CD14-positive monocyte (primary cell): ENCODE results near the gene CISTR. TPM values are rescaled to one million over a fixed set of nuclear protein-coding genes. Genes with fewer than 3 reads are reported as not detected.

Experiments used
- DNase-seq, 3 donors: peaks; one replicate each; pipeline ENCODE4 v3.0.0-alpha.2; 2011 to 2022
- H2AFZ ChIP-seq: 2 replicates; pipeline ENCODE4 v1.6.0; 2012; ENCODE audit warnings: mild to moderate bottlenecking, low read depth, low read length, inconsistent platforms; ENCODE audit not compliant: insufficient read depth, poor library complexity, severe bottlenecking
- H3K27ac ChIP-seq, 2 donors: 1 replicate in 1 of 2; 2 replicates in 1 of 2; pipeline ENCODE4 v1.5.1; 2012 to 2013; ENCODE audit warnings: low read length in 2 of 2, control low read depth in 1 of 2, inconsistent platforms in 1 of 2, low read depth in 1 of 2, mild to moderate bottlenecking in 1 of 2
- H3K27me3 ChIP-seq, 2 donors: one replicate each; pipeline versions ENCODE4 v1.6.0 to v1.6.1; 2011 to 2013; ENCODE audit warnings: low read length in 2 of 2; ENCODE audit not compliant: control insufficient read depth in 2 of 2, insufficient read depth in 2 of 2
- H3K36me3 ChIP-seq, 2 donors: replicated peaks in 1 of 2; 1 replicate in 1 of 2; 2 replicates in 1 of 2; pipeline versions ENCODE4 v1.5.1 to v1.6.1; 2012 to 2013; ENCODE audit warnings: low read length in 2 of 2, control low read depth in 1 of 2, inconsistent platforms in 1 of 2, mild to moderate bottlenecking in 1 of 2; ENCODE audit not compliant: insufficient read depth in 2 of 2, control insufficient read depth in 1 of 2
- H3K4me1 ChIP-seq, 2 donors: 1 replicate in 1 of 2; 2 replicates in 1 of 2; pipeline versions ENCODE4 v1.5.1 to v1.6.1; 2012 to 2013; ENCODE audit warnings: low read length in 2 of 2, control low read depth in 1 of 2, inconsistent platforms in 1 of 2, mild to moderate bottlenecking in 1 of 2, moderate library complexity in 1 of 2; ENCODE audit not compliant: insufficient read depth in 2 of 2, control insufficient read depth in 1 of 2
- H3K4me2 ChIP-seq: replicated peaks from 2 replicates; pipeline ENCODE3; 2012; ENCODE audit warnings: low read length, moderate library complexity, mild to moderate bottlenecking; ENCODE audit not compliant: poor library complexity, severe bottlenecking; ENCODE audit errors: extremely low read depth
- H3K4me3 ChIP-seq, 3 experiments: fragments of 200-600 bp in 1 of 3; sonication (generic) in 1 of 3; replicated peaks in 1 of 3; 1 replicate in 2 of 3; 2 replicates in 1 of 3; pipeline ENCODE4 v1.5.1; 2011 to 2013; ENCODE audit warnings: low read length in 3 of 3, mild to moderate bottlenecking in 3 of 3, control low read depth in 2 of 3, low read depth in 2 of 3, inconsistent platforms in 1 of 3, moderate library complexity in 1 of 3
- H3K79me2 ChIP-seq: 2 replicates; pipeline ENCODE4 v1.6.0; 2012; ENCODE audit warnings: mild to moderate bottlenecking, control low read depth, inconsistent platforms, low read length, moderate library complexity; ENCODE audit not compliant: insufficient read depth
- H3K9ac ChIP-seq: 2 replicates; pipeline ENCODE4 v1.6.0; 2017; ENCODE audit warnings: low read length, mild to moderate bottlenecking; ENCODE audit not compliant: insufficient read depth, poor library complexity, severe bottlenecking
- H3K9me3 ChIP-seq, 2 donors: replicated peaks in 1 of 2; 1 replicate in 1 of 2; 2 replicates in 1 of 2; pipeline versions ENCODE4 v1.5.1 to v1.6.1; 2012 to 2013; ENCODE audit warnings: low read length in 2 of 2, control low read depth in 1 of 2; ENCODE audit not compliant: control insufficient read depth in 1 of 2, insufficient read depth in 1 of 2
- H4K20me1 ChIP-seq: 2 replicates; pipeline ENCODE4 v1.6.0; 2012; ENCODE audit warnings: mild to moderate bottlenecking, low read length, control low read depth, moderate library complexity; ENCODE audit not compliant: insufficient read depth
- H3K27ac Mint-ChIP-seq, 7 donors: one replicate each; pipeline ENCODE4 v1.8.0; 2020; ENCODE audit warnings: mild to moderate bottlenecking in 7 of 7, mixed read lengths in 7 of 7, moderate library complexity in 6 of 7, inconsistent platforms in 2 of 7
- H3K27me3 Mint-ChIP-seq, 3 donors: one replicate each; pipeline ENCODE4 v1.8.0; 2021 to 2022; ENCODE audit warnings: low read depth in 3 of 3, mild to moderate bottlenecking in 3 of 3, mixed read lengths in 3 of 3, moderate library complexity in 3 of 3, inconsistent platforms in 1 of 3
- H3K36me3 Mint-ChIP-seq, 2 donors: one replicate each; pipeline ENCODE4 v1.8.0; 2020; ENCODE audit warnings: mixed read lengths in 2 of 2, inconsistent platforms in 1 of 2, mild to moderate bottlenecking in 1 of 2
- H3K4me1 Mint-ChIP-seq: one replicate; pipeline ENCODE4 v1.8.0; 2020; ENCODE audit warnings: mild to moderate bottlenecking, mixed read lengths
- H3K4me3 Mint-ChIP-seq, 2 donors: one replicate each; pipeline ENCODE4 v1.8.0; 2020; ENCODE audit warnings: mild to moderate bottlenecking in 2 of 2, mixed read lengths in 2 of 2, moderate library complexity in 1 of 2
- H3K9me3 Mint-ChIP-seq, 7 donors: one replicate each; pipeline ENCODE4 v1.8.0; 2020 to 2022; ENCODE audit warnings: mixed read lengths in 7 of 7, mild to moderate bottlenecking in 6 of 7, moderate library complexity in 6 of 7, inconsistent platforms in 2 of 7
- WGBS: methylation state at CpG from one replicate; pipeline ENCODE4 v1.1.5; 2013; ENCODE audit warnings: missing lambda C conversion rate; ENCODE audit not compliant: insufficient coverage; 5-methylcytosine and 5-hydroxymethylcytosine counted together
- intact Hi-C, 2 donors: fragments of 100-400 bp; cut with micrococcal nuclease; formaldehyde crosslinking; loops; one replicate each; pipeline versions ENCODE4 v1.15.0 to v1.15.1; 2023
- polyA plus RNA-seq, 3 donors: library from polyadenylated mRNA; depleted of rRNA in 1 of 3; unstranded in 2 of 3; stranded (reverse) in 1 of 3; fragments of 300-500 nt in 2 of 3; fragments of >200 nt in 1 of 3; fragmentation: Illumina TruSeq in 2 of 3; gene quantifications; 1 replicate in 2 of 3; 2 replicates in 1 of 3; pipeline ENCODE4 v1.2.3, GENCODE V29; 2012 to 2021
- TF ChIP-seq, protein P1 (sequence below): fragments of 200-600 bp; IDR thresholded peaks from one replicate; pipeline ENCODE4 v1.8.0; 2022; ENCODE audit warnings: antibody characterized with exemption, mild to moderate bottlenecking

The CISTR gene
- polyA plus RNA-seq, 3 donors: not detected

DNA sequence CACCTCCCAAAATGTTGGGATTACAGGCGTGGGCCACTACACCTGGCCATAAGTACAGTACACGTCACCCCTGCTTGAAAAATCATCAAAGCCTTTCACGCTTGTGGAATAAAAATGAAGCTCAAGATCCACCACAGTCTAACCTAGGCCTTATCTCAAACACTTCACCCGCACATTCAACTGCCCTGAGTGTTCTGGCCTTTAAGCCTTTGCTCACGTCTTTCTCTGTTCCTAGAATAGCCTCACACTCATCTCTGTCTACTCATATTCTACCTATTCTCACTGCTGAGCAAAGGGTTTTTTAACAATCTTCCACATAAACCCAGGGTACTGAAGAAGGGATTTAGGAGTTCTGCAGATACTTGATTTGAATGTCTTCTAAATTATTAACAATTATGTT lies 34.5 kb downstream of the CISTR start:
- no peak overlapping the region for H2AFZ ChIP-seq
- TF ChIP-seq, protein P1, sequence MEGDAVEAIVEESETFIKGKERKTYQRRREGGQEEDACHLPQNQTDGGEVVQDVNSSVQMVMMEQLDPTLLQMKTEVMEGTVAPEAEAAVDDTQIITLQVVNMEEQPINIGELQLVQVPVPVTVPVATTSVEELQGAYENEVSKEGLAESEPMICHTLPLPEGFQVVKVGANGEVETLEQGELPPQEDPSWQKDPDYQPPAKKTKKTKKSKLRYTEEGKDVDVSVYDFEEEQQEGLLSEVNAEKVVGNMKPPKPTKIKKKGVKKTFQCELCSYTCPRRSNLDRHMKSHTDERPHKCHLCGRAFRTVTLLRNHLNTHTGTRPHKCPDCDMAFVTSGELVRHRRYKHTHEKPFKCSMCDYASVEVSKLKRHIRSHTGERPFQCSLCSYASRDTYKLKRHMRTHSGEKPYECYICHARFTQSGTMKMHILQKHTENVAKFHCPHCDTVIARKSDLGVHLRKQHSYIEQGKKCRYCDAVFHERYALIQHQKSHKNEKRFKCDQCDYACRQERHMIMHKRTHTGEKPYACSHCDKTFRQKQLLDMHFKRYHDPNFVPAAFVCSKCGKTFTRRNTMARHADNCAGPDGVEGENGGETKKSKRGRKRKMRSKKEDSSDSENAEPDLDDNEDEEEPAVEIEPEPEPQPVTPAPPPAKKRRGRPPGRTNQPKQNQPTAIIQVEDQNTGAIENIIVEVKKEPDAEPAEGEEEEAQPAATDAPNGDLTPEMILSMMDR: no peak
- Mint-ChIP-seq H3K4me3 (no peak overlapping the region), H3K4me1 (no peaks in the 10 kb centered on the region), H3K9me3 (no peaks in the 10 kb centered on the region), H3K36me3 (peaks cover 84 to 93% of the 10 kb centered on the region in 2 donors), H3K27ac (no peak overlapping the region), H3K27me3 (peaks cover 0 to 1% (median 0%) of the 10 kb centered on the region in 3 donors)
- 96% methylated on average over 4 of the region's 5 CpGs for WGBS
- H3K4me2 ChIP-seq: no peak overlapping the region
- H3K27ac ChIP-seq: no peak overlapping the region
- no peak overlapping the region for H3K9ac ChIP-seq
- no peak overlapping the region for H3K4me3 ChIP-seq
- no peaks in the 10 kb centered on the region for H4K20me1 ChIP-seq
- intact Hi-C loops: no loop called here
- no peaks in the 10 kb centered on the region for H3K79me2 ChIP-seq
- no peaks in the 10 kb centered on the region for H3K4me1 ChIP-seq
- DNase-seq: no peak
- H3K9me3 ChIP-seq: no peaks in the 10 kb centered on the region
- no peaks in the 10 kb centered on the region for H3K27me3 ChIP-seq
- H3K36me3 ChIP-seq: peaks cover 79 to 97% of the 10 kb centered on the region in 2 donors

DNA sequence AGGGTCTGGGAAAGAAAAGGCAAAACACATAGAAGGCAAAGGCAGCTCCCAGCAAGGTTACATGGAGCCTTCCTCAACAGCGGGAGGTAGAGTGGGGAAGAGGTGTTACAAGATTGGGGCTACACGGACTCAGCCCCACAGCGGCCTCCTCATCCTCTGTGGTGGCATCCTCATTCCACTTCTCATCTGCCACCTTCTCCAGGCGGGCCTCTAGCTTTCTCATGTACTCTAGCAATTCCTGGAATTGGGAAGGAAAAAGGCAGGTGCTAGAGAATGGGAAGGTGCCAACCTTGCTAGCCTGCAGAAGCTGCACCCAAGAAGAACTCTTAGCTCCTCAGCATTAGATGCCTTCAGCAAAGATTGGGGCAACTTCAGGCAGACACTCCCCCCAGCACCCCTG lies 37.8 kb downstream of the CISTR start:
- H3K4me2 ChIP-seq: no peak overlapping the region
- WGBS: no CpG with 5 or more reads among the region's 4 CpGs
- H3K9ac ChIP-seq: no peak overlapping the region
- H3K9me3 ChIP-seq: no peaks in the 10 kb centered on the region
- H3K79me2 ChIP-seq: no peaks in the 10 kb centered on the region
- peaks cover 47 to 76% of the 10 kb centered on the region in 2 donors for H3K36me3 ChIP-seq
- Mint-ChIP-seq H3K36me3 (peaks cover 61 to 72% of the 10 kb centered on the region in 2 donors), H3K27me3 (peaks cover 2 to 8% (median 7%) of the 10 kb centered on the region in 3 donors), H3K4me3 (no peak overlapping the region), H3K4me1 (peaks cover 2% of the 10 kb centered on the region), H3K27ac (no peak overlapping the region), H3K9me3 (no peaks in the 10 kb centered on the region)
- no peak for DNase-seq
- no peak overlapping the region for H2AFZ ChIP-seq
- no peak overlapping the region for H3K4me3 ChIP-seq
- intact Hi-C loops: no loop called here
- no peaks in the 10 kb centered on the region for H3K4me1 ChIP-seq
- no peak overlapping the region for H3K27ac ChIP-seq
- no peaks in the 10 kb centered on the region for H4K20me1 ChIP-seq
- peaks cover 0 to under 1% of the 10 kb centered on the region in 2 donors for H3K27me3 ChIP-seq
- TF ChIP-seq, protein P1: no peak
